K562 (cell line): Measurements from ENCODE around the gene UNKL.

Experiments
- ELF2 ChIP-seq: fragments of 250-450 bp; sonication (Bioruptor Pico); IDR thresholded peaks from 2 replicates; pipeline ENCODE4 v1.5.0; 2021; ENCODE audit warnings: mild to moderate bottlenecking
- MEF2A ChIP-seq: IDR thresholded peaks from 2 replicates; pipeline ENCODE4 v1.6.1; 2011; ENCODE audit warnings: low read depth, mild to moderate bottlenecking, low read length, moderate library complexity; ENCODE audit not compliant: control insufficient read depth
- SMAD3 ChIP-seq: fragments of 450-650 bp; formaldehyde crosslinking; conservative IDR thresholded peaks from 2 replicates; pipeline ENCODE4 v1.4.0; 2020; ENCODE audit warnings: mild to moderate bottlenecking

DNA sequence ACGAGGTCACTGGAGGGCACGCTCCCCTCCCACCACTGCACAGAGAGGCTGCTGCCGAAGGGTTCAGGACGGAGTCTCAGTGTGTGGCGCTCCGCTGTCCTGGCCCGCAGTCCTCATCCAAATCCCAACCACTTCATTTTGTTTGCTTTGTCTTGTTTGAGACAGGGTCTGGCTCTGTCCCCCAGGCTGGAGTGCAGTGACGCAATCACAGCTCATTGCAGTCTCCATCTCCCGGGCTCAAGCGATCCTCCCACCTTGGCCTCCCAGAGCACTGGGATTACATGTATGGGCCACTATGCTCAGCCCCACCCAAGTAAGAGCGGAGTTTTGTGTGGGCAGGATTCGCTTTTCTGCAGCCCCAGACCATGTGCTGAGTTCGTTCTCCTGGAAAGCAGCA is 12.7 kb downstream of the UNKL start:
- TF ChIP-seq SMAD3 (CRISPR knock-in tag) (no peak), MEF2A (no peak), ELF2 (no peak)
